HG02943 (cell line): ENCODE measurements around the gene OR10H5.
"Not testable (repeated sequence)": the region's sequence is repeated elsewhere in the genome, so short reads cannot be mapped to it uniquely, and the experiment has no call there.

Source experiments
- ATAC-seq: cut with Tn5 transposase; IDR thresholded peaks from one replicate; pipeline ENCODE4 v1.9.1; 2021; ENCODE audit warnings: mild to moderate bottlenecking, low read depth, moderate library complexity; ENCODE audit not compliant: unreplicated experiment

Gene OR10H5

GRCh38 chr19:15787611-15788155, at the start of gene OR10H5:
TSS of gene OR10H5 (plus strand) at chr19:15787661. CDS start at chr19:15794049, 6,388 bp downstream.
- ATAC-seq = no peak

- no peak for ATAC-seq
These were observed 49.7 kb upstream of the OR10H5 start, which contains the start of gene OR10H3 for GRCh38 chr19:15737722-15738121. TSS of gene OR10H3 (plus strand) at chr19:15737985. CDS start at chr19:15741393, 3,408 bp downstream.

- ATAC-seq = no peak
These were observed 46.7 kb upstream of the OR10H5 start for GRCh38 chr19:15740785-15741184.

GRCh38 chr19:15748239-15748638, 39.2 kb upstream of the OR10H5 start:
- ATAC-seq = no peak

- no peak for ATAC-seq
These were observed 29.1 kb upstream of the OR10H5 start for GRCh38 chr19:15758379-15758778.

- no peak for ATAC-seq
These were observed 27.4 kb upstream of the OR10H5 start for GRCh38 chr19:15759962-15760565.

GRCh38 chr19:15769586-15769985, 17.9 kb upstream of the OR10H5 start:
- ATAC-seq = no peak

GRCh38 chr19:15774159-15774558, 13.3 kb upstream of the OR10H5 start:
- ATAC-seq = not testable (repeated sequence)

- no peak for ATAC-seq
These were observed 12.2 kb upstream of the OR10H5 start for GRCh38 chr19:15775249-15775648.

GRCh38 chr19:15776264-15776663, 11.2 kb upstream of the OR10H5 start:
- ATAC-seq = no peak

- no peak for ATAC-seq
These were observed 10.2 kb upstream of the OR10H5 start for GRCh38 chr19:15776991-15777970.

- ATAC-seq = no peak
These were observed 7.5 kb upstream of the OR10H5 start for GRCh38 chr19:15779756-15780476.

GRCh38 chr19:15780610-15781418, 6.6 kb upstream of the OR10H5 start:
- ATAC-seq = no peak

GRCh38 chr19:15781661-15782060, 5.8 kb upstream of the OR10H5 start:
- no peak for ATAC-seq

- ATAC-seq = no peak
These were observed 5.2 kb upstream of the OR10H5 start for GRCh38 chr19:15782211-15782610.

GRCh38 chr19:15782896-15783295, 4.6 kb upstream of the OR10H5 start:
- ATAC-seq = not testable (repeated sequence)

- no peak for ATAC-seq
These were observed 1.3 kb downstream of the OR10H5 start for GRCh38 chr19:15788594-15789270.

- no peak for ATAC-seq
These were observed 2.6 kb downstream of the OR10H5 start for GRCh38 chr19:15790096-15790495.

GRCh38 chr19:15794279-15794678, 6.8 kb downstream of the OR10H5 start:
- ATAC-seq = not testable (repeated sequence)
